ENCODE results near the gene C1orf50. TPM values are rescaled to one million over a fixed set of nuclear protein-coding genes. Genes with fewer than 3 reads are reported as not detected.
A peak's percentile ranks its signal among the peaks of the same experiment; 100 is the strongest.

C1orf50 gene
- total RNA-seq, 1 donor from 2014 or later = 3.2 TPM

DNA sequence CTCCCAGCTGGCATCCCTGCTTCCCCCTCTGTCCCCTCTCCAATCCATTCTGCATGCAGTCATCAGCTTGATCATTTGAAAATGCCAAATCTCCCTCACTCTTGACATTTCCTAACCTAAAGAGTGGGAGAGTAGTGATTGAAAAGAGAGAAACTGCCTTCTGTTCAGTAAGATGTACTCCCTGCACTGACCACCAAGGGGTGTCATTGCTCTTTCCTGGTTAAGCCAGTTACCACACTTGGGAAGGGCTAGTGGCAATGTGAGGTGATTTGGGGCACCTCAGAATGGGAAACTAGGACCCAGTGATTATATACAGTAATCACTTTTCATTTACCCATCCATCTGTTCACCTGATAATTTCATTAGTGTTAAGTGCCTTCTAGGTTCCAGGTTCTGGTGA is 10.8 kb downstream of the C1orf50 start:
- H3K4me3 ChIP-seq = no peak overlapping the region
- no peak overlapping the region for H3K27ac ChIP-seq
- H3K27me3 ChIP-seq = no peaks in the 10 kb centered on the region
- TF ChIP-seq POLR2A (IDR thresholded peaks at IDR 0.05) = no peak
- no peak for TF ChIP-seq POLR2AphosphoS5 (IDR thresholded peaks at IDR 0.05; ENCODE audit: insufficient read depth in 1 of 2, low read depth in 1 of 2)
- TF ChIP-seq, protein P1, sequence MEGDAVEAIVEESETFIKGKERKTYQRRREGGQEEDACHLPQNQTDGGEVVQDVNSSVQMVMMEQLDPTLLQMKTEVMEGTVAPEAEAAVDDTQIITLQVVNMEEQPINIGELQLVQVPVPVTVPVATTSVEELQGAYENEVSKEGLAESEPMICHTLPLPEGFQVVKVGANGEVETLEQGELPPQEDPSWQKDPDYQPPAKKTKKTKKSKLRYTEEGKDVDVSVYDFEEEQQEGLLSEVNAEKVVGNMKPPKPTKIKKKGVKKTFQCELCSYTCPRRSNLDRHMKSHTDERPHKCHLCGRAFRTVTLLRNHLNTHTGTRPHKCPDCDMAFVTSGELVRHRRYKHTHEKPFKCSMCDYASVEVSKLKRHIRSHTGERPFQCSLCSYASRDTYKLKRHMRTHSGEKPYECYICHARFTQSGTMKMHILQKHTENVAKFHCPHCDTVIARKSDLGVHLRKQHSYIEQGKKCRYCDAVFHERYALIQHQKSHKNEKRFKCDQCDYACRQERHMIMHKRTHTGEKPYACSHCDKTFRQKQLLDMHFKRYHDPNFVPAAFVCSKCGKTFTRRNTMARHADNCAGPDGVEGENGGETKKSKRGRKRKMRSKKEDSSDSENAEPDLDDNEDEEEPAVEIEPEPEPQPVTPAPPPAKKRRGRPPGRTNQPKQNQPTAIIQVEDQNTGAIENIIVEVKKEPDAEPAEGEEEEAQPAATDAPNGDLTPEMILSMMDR (IDR thresholded peaks at IDR 0.05) = peak; percentile 40 to 58 (median 44)
- intact Hi-C loops (cut with DNase I) = no loop called here
- no peak for DNase-seq (ENCODE audit: extremely low spot score in 2 of 2)
- no peaks in the 10 kb centered on the region for H3K4me1 ChIP-seq
- peaks cover 0 to 39% of the 10 kb centered on the region in 2 donors for H3K36me3 ChIP-seq
- H3K9me3 ChIP-seq = no peaks in the 10 kb centered on the region

DNA sequence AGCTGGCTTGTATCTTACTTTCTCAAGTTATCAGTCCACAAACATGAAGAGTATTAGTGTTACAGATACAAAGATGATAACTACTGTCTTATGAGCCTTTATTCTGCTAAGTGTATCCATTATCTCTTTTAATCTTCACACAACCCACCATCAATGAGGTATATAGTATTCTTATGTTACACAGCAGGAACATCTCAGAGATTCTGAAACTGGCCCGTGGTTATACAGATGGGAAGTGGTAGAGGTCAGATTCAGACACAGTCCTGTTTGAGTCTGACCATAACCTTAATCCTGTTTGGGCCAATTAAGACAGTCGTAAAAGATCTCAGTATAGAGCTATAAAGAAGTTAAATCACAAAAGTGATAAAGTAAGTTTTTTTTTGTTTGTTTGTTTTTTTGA is 12.7 kb downstream of the C1orf50 start:
- H3K4me3 ChIP-seq = no peak overlapping the region
- H3K9me3 ChIP-seq = no peaks in the 10 kb centered on the region
- no peak overlapping the region for H3K27ac ChIP-seq
- intact Hi-C loops (cut with DNase I) = no loop called here
- H3K36me3 ChIP-seq = peaks cover 0 to 31% of the 10 kb centered on the region in 2 donors
- DNase-seq (ENCODE audit: extremely low spot score in 2 of 2) = no peak
- H3K27me3 ChIP-seq = no peaks in the 10 kb centered on the region
- peaks cover 3% of the 10 kb centered on the region for H3K4me1 ChIP-seq
- TF ChIP-seq POLR2AphosphoS5 (IDR thresholded peaks at IDR 0.05; ENCODE audit: insufficient read depth in 1 of 2, low read depth in 1 of 2) (no peak), POLR2A (IDR thresholded peaks at IDR 0.05) (no peak)
- TF ChIP-seq, protein P1 (IDR thresholded peaks at IDR 0.05) = no peak

DNA sequence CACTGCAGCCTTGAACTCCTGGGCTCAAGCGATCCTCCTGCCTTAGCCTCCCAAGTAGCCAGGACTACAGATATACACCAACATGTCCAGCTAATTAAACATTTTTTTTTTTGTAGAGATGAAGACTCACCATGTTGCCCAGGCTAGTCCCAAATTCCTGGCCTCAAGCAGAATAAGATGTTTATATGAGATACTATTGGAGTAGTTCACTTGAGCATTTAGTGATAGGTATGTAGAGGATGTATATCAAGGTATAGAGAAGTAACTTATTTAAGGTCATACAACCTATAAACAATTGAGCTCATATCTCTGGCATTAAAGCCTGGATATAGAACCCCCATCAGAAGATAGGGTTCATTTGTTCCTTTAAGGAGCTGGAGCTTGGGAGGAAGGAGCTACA is 13.1 kb downstream of the C1orf50 start:
- Histone ChIP-seq H3K27me3 (no peaks in the 10 kb centered on the region), H3K9me3 (no peaks in the 10 kb centered on the region), H3K27ac (no peak overlapping the region), H3K36me3 (peaks cover 0 to 27% of the 10 kb centered on the region in 2 donors), H3K4me1 (peaks cover 8% of the 10 kb centered on the region), H3K4me3 (no peak overlapping the region)
- no peak for DNase-seq (ENCODE audit: extremely low spot score in 2 of 2)
- no peak for TF ChIP-seq POLR2AphosphoS5 (IDR thresholded peaks at IDR 0.05; ENCODE audit: insufficient read depth in 1 of 2, low read depth in 1 of 2)
- intact Hi-C loops (cut with DNase I) = no loop called here

DNA sequence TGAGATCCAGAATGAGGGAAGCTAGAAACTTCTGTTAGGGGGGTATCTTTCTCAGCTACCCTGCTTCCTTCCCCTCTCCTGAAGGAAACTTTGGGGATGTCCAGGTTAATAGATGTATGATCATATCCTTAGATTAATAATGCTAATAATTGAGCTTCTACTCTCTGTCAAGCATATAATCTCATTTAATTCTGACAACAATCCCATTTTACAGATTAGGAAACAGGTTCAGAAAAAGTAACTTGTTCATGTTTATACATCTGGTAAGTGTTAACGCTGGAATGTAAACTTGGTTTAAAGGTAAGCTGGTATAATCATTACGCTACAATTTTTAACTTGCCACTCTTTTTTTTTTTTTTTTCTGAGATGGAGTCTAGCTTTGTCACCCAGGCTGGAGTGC is 16.0 kb downstream of the C1orf50 start:
- intact Hi-C loops (cut with DNase I) = no loop called here
- TF ChIP-seq, protein P1 (IDR thresholded peaks at IDR 0.05) = no peak
- no peak for TF ChIP-seq POLR2A (IDR thresholded peaks at IDR 0.05)
- no peak for TF ChIP-seq POLR2AphosphoS5 (IDR thresholded peaks at IDR 0.05; ENCODE audit: insufficient read depth in 1 of 2, low read depth in 1 of 2)
- no peak for DNase-seq (ENCODE audit: extremely low spot score in 2 of 2)
- Histone ChIP-seq H3K4me1 (peaks cover 19% of the 10 kb centered on the region), H3K9me3 (no peaks in the 10 kb centered on the region), H3K27ac (no peak overlapping the region), H3K27me3 (no peaks in the 10 kb centered on the region), H3K4me3 (no peak overlapping the region), H3K36me3 (peaks cover 0 to 6% of the 10 kb centered on the region in 2 donors)

DNA sequence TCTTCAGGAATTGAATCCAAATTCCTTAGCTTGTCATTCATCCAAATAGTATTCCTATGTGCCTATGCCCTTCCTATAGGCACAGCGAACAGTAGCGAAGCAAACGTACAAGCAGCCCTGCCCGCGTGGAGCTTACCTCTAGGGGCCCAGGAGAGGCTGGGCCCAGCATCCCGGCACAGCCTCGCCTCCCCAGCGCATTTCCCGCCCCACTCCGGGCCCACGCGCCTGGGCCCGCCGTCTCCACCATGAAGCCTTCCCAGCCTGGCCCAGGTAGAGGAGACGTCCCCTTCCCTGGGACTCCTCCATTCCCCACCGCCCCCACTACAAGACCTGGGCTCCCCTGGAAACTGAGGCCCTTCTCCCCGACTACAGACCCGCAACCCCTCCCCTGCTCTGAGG is 17.5 kb downstream of the C1orf50 start:
- no peaks in the 10 kb centered on the region for H3K9me3 ChIP-seq
- TF ChIP-seq POLR2AphosphoS5 (IDR thresholded peaks at IDR 0.05; ENCODE audit: insufficient read depth in 1 of 2, low read depth in 1 of 2) (no peak), POLR2A (IDR thresholded peaks at IDR 0.05) (no peak)
- TF ChIP-seq, protein P1 (IDR thresholded peaks at IDR 0.05) = no peak
- intact Hi-C loops (cut with DNase I) = no loop called here
- no peak for DNase-seq (ENCODE audit: extremely low spot score in 2 of 2)
- peak overlapping the region; percentile 45 to 48 for H3K4me3 ChIP-seq
- H3K36me3 ChIP-seq = no peaks in the 10 kb centered on the region
- H3K4me1 ChIP-seq = peaks cover 19% of the 10 kb centered on the region
- no peak overlapping the region for H3K27ac ChIP-seq
- H3K27me3 ChIP-seq = no peaks in the 10 kb centered on the region

All from vagina (tissue), 2 donors.